K562 (cell line): Measurements from ENCODE around the gene PLEKHG3. TPM values are rescaled to one million over a fixed set of nuclear protein-coding genes. Genes with fewer than 3 reads are reported as not detected.

Experiments used
- ATAC-seq: fragments of 200-7000 bp; cut with Tn5 transposase; 3 replicates; pipeline ENCODE4 v1.9.1; 2020; ENCODE audit warnings: moderate library complexity
- BruUV-seq: library from RNA; stranded (reverse); fragments of 400-500 nt; replicated peaks from 2 replicates; lab custom pipeline; 2021; lab: Mats Ljungman, UMichigan
- CTCF ChIA-PET: fragments of 300-600 bp; formaldehyde crosslinking; extraction: SDS; loops from one replicate; lab custom pipeline; 2021; ENCODE audit warnings: low intra/inter-chr PET ratio; lab: Yijun Ruan, JAX
- POLR2A ChIA-PET: fragments of 300-600, 350-650 bp; sonication (Branson Sonifier 250); formaldehyde crosslinking; extraction: SDS; loops from one replicate; lab custom pipeline; 2021; ENCODE audit warnings: antibody characterized with exemption, inconsistent platforms; lab: Yijun Ruan, JAX
- DNase-seq, 4 experiments: peaks; one replicate each; pipeline versions ENCODE4 v3.0.0 to v3.0.0-alpha.2; 2011 to 2018; ENCODE audit warnings: low spot score in 3 of 4, mixed read lengths in 3 of 4; ENCODE audit errors: extremely low read depth in 1 of 4
- FAIRE-seq: peaks from 2 replicates; lab custom pipeline; 2011; peaks lifted over from hg19 to GRCh38; lab: Jason Lieb, UNC
- H2AFZ ChIP-seq: 2 replicates; pipeline ENCODE4 v1.6.0; 2011; ENCODE audit warnings: low read depth, low read length, control low read depth, inconsistent platforms
- H3K27ac ChIP-seq: fragments of 200-600 bp; 3 replicates; pipeline ENCODE4 v1.8.0; 2011; ENCODE audit warnings: low read depth, mild to moderate bottlenecking, control low read depth, inconsistent platforms, low read length, moderate library complexity, mixed read lengths; ENCODE audit errors: extremely low read depth
- H3K27me3 ChIP-seq, 2 experiments: fragments of 300-600 bp in 1 of 2; 2 replicates in 1 of 2; 3 replicates in 1 of 2; pipeline versions ENCODE4 v1.6.0 to v1.8.0; 2011; ENCODE audit warnings: inconsistent platforms in 2 of 2, low read length in 2 of 2, mild to moderate bottlenecking in 1 of 2, mixed read lengths in 1 of 2, moderate library complexity in 1 of 2; ENCODE audit not compliant: control insufficient read depth in 2 of 2, insufficient read depth in 2 of 2
- H3K36me3 ChIP-seq: fragments of 300-600 bp; 3 replicates; pipeline ENCODE4 v1.8.0; 2011; ENCODE audit warnings: mild to moderate bottlenecking, low read length, inconsistent platforms; ENCODE audit not compliant: control insufficient read depth, insufficient read depth
- H3K4me1 ChIP-seq, 2 experiments: fragments of 200-600 bp in 1 of 2; replicated peaks in 1 of 2; 2 replicates in 1 of 2; 3 replicates in 1 of 2; pipeline versions ENCODE4 v1.5.1 to v1.8.0; 2011; ENCODE audit warnings: inconsistent platforms in 2 of 2, low read length in 2 of 2, mild to moderate bottlenecking in 1 of 2, mixed read lengths in 1 of 2, moderate library complexity in 1 of 2; ENCODE audit not compliant: control insufficient read depth in 2 of 2, insufficient read depth in 2 of 2
- H3K4me2 ChIP-seq: 2 replicates; pipeline ENCODE4 v1.6.1; 2011; ENCODE audit warnings: low read length, control low read depth, inconsistent platforms, mixed read lengths; ENCODE audit not compliant: insufficient read depth
- H3K4me3 ChIP-seq: fragments of 200-600 bp; sonication (generic), shearing (Covaris generic); 2 replicates; pipeline ENCODE4 v1.5.1; 2016; ENCODE audit warnings: control low read depth, inconsistent platforms
- H3K79me2 ChIP-seq: fragments of 200-600 bp; 3 replicates; pipeline ENCODE4 v1.8.0; 2011; ENCODE audit warnings: low read length, inconsistent platforms; ENCODE audit not compliant: control insufficient read depth, insufficient read depth
- H3K9ac ChIP-seq, 2 experiments: 2 replicates each; pipeline versions ENCODE4 v1.6.0 to v1.6.1; 2011; ENCODE audit warnings: low read depth in 2 of 2, low read length in 2 of 2, control low read depth in 1 of 2, inconsistent platforms in 1 of 2, mild to moderate bottlenecking in 1 of 2, mixed read lengths in 1 of 2; ENCODE audit not compliant: insufficient read depth in 1 of 2
- H3K9me1 ChIP-seq: one replicate; pipeline ENCODE4 v1.6.0; 2011; ENCODE audit warnings: inconsistent platforms, mild to moderate bottlenecking, low read length, moderate library complexity; ENCODE audit not compliant: control insufficient read depth, insufficient read depth
- H3K9me3 ChIP-seq: replicated peaks from 2 replicates; pipeline ENCODE4 v1.5.1; 2011; ENCODE audit warnings: low read depth, low read length, inconsistent platforms; ENCODE audit not compliant: control insufficient read depth, insufficient read depth
- H4K20me1 ChIP-seq: replicated peaks from 2 replicates; pipeline ENCODE4 v1.6.1; 2011; ENCODE audit warnings: low read length, inconsistent platforms, mixed read lengths; ENCODE audit not compliant: control insufficient read depth, insufficient read depth
- FUS ChIP-seq: fragments of 200-400 bp; formaldehyde crosslinking; optimal IDR thresholded peaks from 2 replicates; pipeline ENCODE3; 2017; ENCODE audit warnings: low read depth, low read length
- HCFC1 ChIP-seq: IDR thresholded peaks from 2 replicates; pipeline ENCODE4 v1.6.1; 2012; ENCODE audit warnings: low read depth, low read length, improper control_type of control experiment
- NR2C2 ChIP-seq, 2 experiments: fragments of 200-800 bp in 1 of 2; sonication (Bioruptor generic) in 1 of 2; sonication (generic) in 1 of 2; formaldehyde crosslinking in 1 of 2; IDR thresholded peaks; 2 replicates each; pipeline versions ENCODE4 v1.6.1 to v1.8.0; 2016 to 2022; ENCODE audit warnings: mild to moderate bottlenecking in 1 of 2, missing compliant biosample characterization in 1 of 2, missing genetic modification characterization in 1 of 2, missing genetic modification reagents in 1 of 2
- PHB ChIP-seq: fragments of 250-450 bp; sonication (Bioruptor Pico); IDR thresholded peaks from 2 replicates; pipeline ENCODE4 v1.5.0; 2021
- RAD21 ChIP-seq, 2 experiments: fragments of 250-450 bp in 1 of 2; fragments of 450-650 bp in 1 of 2; sonication (Bioruptor Pico) in 1 of 2; formaldehyde crosslinking in 1 of 2; IDR thresholded peaks in 1 of 2; conservative IDR thresholded peaks in 1 of 2; 2 replicates each; pipeline versions ENCODE4 v1.4.0 to v1.8.0; 2020 to 2022; ENCODE audit warnings: mild to moderate bottlenecking in 2 of 2, moderate library complexity in 1 of 2
- RBM34 ChIP-seq: fragments of 200-400 bp; formaldehyde crosslinking; IDR thresholded peaks from 2 replicates; pipeline ENCODE4 v1.6.1; 2018; ENCODE audit warnings: low read length, borderline replicate concordance; ENCODE audit not compliant: insufficient read depth
- RBM39 ChIP-seq: fragments of 200-400 bp; formaldehyde crosslinking; optimal IDR thresholded peaks from 2 replicates; pipeline ENCODE3; 2018; ENCODE audit warnings: low read depth, low read length
- STAT5B ChIP-seq: fragments of 250-450 bp; sonication (Bioruptor Pico); IDR thresholded peaks from 2 replicates; pipeline ENCODE4 v1.8.0; 2021; ENCODE audit warnings: mild to moderate bottlenecking, inconsistent platforms
- TRIM28 ChIP-seq: fragments of 450-650 bp; IDR thresholded peaks from 2 replicates; pipeline ENCODE4 v1.6.1; 2017
- ZFP91 ChIP-seq: sonication (generic); formaldehyde crosslinking; IDR thresholded peaks from 2 replicates; pipeline ENCODE4 v1.8.0; 2022; ENCODE audit warnings: mild to moderate bottlenecking, missing genetic modification reagents
- ZNF699 ChIP-seq: fragments of 250-450 bp; sonication (Bioruptor Pico); IDR thresholded peaks from 2 replicates; pipeline ENCODE4 v1.8.0; 2021; ENCODE audit warnings: mild to moderate bottlenecking, moderate library complexity; ENCODE audit not compliant: insufficient replicate concordance
- ZSCAN29 ChIP-seq: fragments of 450-650 bp; IDR thresholded peaks from 2 replicates; pipeline ENCODE4 v1.6.1; 2017
- WGBS: fragments of 100-300 bp; shearing (Covaris generic); methylation state at CpG from one replicate; pipeline ENCODE4 v1.1.6; 2016; ENCODE audit warnings: low coverage, mixed read lengths; ENCODE audit not compliant: insufficient coverage; ENCODE audit errors: missing lambda C conversion rate; 5-methylcytosine and 5-hydroxymethylcytosine counted together
- in situ Hi-C: fragments of 300-500 bp; cut with MboI; formaldehyde crosslinking; loops from 4 replicates; pipeline ENCODE4 v1.15.0; 2018; ENCODE audit warnings: inconsistent platforms, mixed read lengths
- intact Hi-C: fragments of 100-400 bp; cut with micrococcal nuclease; formaldehyde crosslinking; loops from 2 replicates; pipeline ENCODE4 v1.14.2; 2022
- polyA plus RNA-seq, 8 experiments: library from polyadenylated mRNA; depleted of rRNA in 4 of 8; stranded (reverse) in 5 of 8; unstranded in 3 of 8; fragments of >200 nt; fragmentation: Nextera tagmentation in 2 of 8; fragmentation: Illumina TruSeq in 1 of 8; extraction: Ambion mirVana in 2 of 8; extraction: Trizol in 1 of 8; gene quantifications; 2 replicates each; pipeline versions ENCODE4 v1.2.1 to v1.2.3, GENCODE V29; 2011 to 2014; ENCODE audit warnings: inconsistent platforms in 1 of 8, missing spikeins in 1 of 8
- total RNA-seq, 7 experiments: library from RNA; depleted of rRNA in 6 of 7; stranded (reverse); fragments of >200 nt in 6 of 7; fragmentation: Illumina TruSeq in 2 of 7; extraction: Trizol in 2 of 7; gene quantifications; 2 replicates each; pipeline versions ENCODE4 v1.2.1 to v1.2.3, GENCODE V29; 2011 to 2021; ENCODE audit warnings: low replicate concordance in 1 of 7
- TF ChIP-seq, protein P1 (sequence below): fragments of 450-650 bp; IDR thresholded peaks from 2 replicates; pipeline ENCODE4 v1.6.1; 2016; ENCODE audit warnings: low read depth

Gene PLEKHG3
- total and polyA plus RNA-seq, 9 of the 15 experiments (the other 6 are each of a cell fraction or from before 2014, with no cell fraction given), result 0.04 to 0.16 TPM; not detected in 7

DNA sequence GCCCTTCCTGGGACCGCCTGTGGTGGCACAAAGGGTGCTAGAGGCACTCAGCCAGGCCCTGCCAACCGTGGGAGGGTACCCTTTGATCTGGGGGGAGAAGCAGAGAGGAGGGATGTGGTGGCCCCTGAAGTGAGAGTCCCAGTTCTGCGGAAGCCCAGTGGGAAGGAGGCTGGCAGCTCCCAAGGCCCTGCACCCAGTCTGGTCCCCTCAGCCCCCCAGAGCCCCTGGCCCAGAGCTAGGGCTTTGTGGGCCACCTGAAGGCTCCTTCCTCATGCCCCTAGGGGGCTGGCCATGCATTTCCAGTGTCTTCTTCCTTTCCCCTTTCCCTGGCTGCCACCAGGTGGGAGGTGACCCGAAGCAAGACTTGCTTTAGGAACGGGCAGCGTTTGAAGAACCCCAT lies 44.3 kb downstream of the PLEKHG3 start:
- Histone ChIP-seq H3K4me3 (no peak overlapping the region), H3K27ac (no peak overlapping the region), H2AFZ (no peak overlapping the region), H3K9me1 (no peaks in the 10 kb centered on the region), H3K36me3 (no peaks in the 10 kb centered on the region), H3K4me2 (no peak overlapping the region), H4K20me1 (no peaks in the 10 kb centered on the region; the same call in 1 of the 2 replicates), H3K4me1 (no peaks in the 10 kb centered on the region; a peak in 1 of 5 replicates), H3K9ac (no peak overlapping the region), H3K79me2 (no peaks in the 10 kb centered on the region), H3K9me3 (no peaks in the 10 kb centered on the region), H3K27me3 (peaks cover 6 to 69% of the 10 kb centered on the region in 2 experiments; a peak in 4 of 5 replicates)
- ChIA-PET POLR2A (no interaction called here), CTCF (no interaction called here)
- no peak for DNase-seq
- in situ Hi-C loops, result no loop called here
- WGBS, result 0% methylated on average over 2 of the region's 6 CpGs
- no peak for ATAC-seq
- BruUV-seq, result no TSS peak
- no peak for FAIRE-seq
- intact Hi-C loops, result no loop called here
- TF ChIP-seq NR2C2 (CRISPR knock-in tag; IDR thresholded peaks at IDR 0.05), result no peak
- no peak for TF ChIP-seq NR2C2 (tag; IDR thresholded peaks at IDR 0.05)
- no peak for TF ChIP-seq HCFC1
- TF ChIP-seq RBM34, result no peak
- no peak for TF ChIP-seq RAD21 (CRISPR knock-in tag; conservative IDR thresholded peaks at IDR 0.05 in 1 of 2, IDR thresholded peaks at IDR 0.05 in 1 of 2)
- TF ChIP-seq STAT5B (CRISPR knock-in tag), result no peak
- no peak for TF ChIP-seq FUS
- no peak for TF ChIP-seq PHB (CRISPR knock-in tag)
- TF ChIP-seq, protein P1, sequence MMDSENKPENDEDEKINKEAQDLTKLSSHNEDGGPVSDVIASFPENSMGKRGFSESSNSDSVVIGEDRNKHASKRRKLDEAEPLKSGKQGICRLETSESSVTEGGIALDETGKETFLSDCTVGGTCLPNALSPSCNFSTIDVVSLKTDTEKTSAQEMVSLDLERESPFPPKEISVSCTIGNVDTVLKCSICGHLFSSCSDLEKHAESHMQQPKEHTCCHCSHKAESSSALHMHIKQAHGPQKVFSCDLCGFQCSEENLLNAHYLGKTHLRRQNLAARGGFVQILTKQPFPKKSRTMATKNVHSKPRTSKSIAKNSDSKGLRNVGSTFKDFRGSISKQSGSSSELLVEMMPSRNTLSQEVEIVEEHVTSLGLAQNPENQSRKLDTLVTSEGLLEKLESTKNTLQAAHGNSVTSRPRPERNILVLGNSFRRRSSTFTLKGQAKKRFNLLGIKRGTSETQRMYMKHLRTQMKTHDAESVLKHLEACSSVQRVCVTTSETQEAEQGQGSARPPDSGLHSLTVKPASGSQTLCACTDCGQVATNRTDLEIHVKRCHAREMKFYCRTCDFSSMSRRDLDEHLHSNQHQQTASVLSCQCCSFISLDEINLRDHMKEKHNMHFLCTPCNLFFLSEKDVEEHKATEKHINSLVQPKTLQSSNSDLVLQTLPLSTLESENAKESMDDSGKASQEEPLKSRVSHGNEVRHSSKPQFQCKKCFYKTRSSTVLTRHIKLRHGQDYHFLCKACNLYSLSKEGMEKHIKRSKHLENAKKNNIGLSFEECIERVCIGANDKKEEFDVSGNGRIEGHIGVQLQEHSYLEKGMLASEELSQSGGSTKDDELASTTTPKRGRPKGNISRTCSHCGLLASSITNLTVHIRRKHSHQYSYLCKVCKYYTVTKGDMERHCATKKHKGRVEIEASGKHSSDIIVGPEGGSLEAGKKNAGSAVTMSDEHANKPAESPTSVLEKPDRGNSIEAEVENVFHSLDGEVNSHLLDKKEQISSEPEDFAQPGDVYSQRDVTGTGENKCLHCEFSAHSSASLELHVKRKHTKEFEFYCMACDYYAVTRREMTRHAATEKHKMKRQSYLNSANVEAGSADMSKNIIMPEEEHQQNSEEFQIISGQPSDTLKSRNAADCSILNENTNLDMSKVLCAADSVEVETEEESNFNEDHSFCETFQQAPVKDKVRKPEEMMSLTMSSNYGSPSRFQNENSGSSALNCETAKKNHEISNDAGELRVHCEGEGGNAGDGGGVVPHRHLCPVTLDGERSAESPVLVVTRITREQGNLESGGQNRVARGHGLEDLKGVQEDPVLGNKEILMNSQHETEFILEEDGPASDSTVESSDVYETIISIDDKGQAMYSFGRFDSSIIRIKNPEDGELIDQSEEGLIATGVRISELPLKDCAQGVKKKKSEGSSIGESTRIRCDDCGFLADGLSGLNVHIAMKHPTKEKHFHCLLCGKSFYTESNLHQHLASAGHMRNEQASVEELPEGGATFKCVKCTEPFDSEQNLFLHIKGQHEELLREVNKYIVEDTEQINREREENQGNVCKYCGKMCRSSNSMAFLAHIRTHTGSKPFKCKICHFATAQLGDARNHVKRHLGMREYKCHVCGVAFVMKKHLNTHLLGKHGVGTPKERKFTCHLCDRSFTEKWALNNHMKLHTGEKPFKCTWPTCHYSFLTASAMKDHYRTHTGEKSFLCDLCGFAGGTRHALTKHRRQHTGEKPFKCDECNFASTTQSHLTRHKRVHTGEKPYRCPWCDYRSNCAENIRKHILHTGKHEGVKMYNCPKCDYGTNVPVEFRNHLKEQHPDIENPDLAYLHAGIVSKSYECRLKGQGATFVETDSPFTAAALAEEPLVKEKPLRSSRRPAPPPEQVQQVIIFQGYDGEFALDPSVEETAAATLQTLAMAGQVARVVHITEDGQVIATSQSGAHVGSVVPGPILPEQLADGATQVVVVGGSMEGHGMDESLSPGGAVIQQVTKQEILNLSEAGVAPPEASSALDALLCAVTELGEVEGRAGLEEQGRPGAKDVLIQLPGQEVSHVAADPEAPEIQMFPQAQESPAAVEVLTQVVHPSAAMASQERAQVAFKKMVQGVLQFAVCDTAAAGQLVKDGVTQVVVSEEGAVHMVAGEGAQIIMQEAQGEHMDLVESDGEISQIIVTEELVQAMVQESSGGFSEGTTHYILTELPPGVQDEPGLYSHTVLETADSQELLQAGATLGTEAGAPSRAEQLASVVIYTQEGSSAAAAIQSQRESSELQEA, result no peak
- no peak for TF ChIP-seq RBM39
- no peak for TF ChIP-seq ZSCAN29
- no peak for TF ChIP-seq TRIM28
- TF ChIP-seq ZNF699 (CRISPR knock-in tag), result no peak
- TF ChIP-seq ZFP91, result no peak
